IMR-90 (cell line): ENCODE measurements around the gene ISCA2. TPM values are rescaled to one million over a fixed set of nuclear protein-coding genes. Genes with fewer than 3 reads are reported as not detected.
A peak's percentile ranks its signal among the peaks of the same experiment; 100 is the strongest.

Source experiments
- ATAC-seq: fragments of 200-7000 bp; cut with Tn5 transposase; 2 replicates; pipeline ENCODE4 v1.9.1; 2020; ENCODE audit warnings: low read depth, mild to moderate bottlenecking, moderate library complexity
- BruUV-seq: library from RNA; stranded (reverse); fragments of 400-500 nt; replicated peaks from 2 replicates; lab custom pipeline; 2021; lab: Mats Ljungman, UMichigan
- CTCF ChIA-PET: fragments of 300-600 bp; formaldehyde crosslinking; extraction: SDS; loops from one replicate; lab custom pipeline; 2021; ENCODE audit warnings: antibody characterized with exemption; lab: Yijun Ruan, JAX
- POLR2A ChIA-PET: fragments of 300-600 bp; sonication (Branson Sonifier 250); formaldehyde crosslinking; loops from one replicate; lab custom pipeline; 2022; ENCODE audit warnings: antibody characterized with exemption; ENCODE audit not compliant: unreplicated experiment; lab: Charles Lee
- DNase-seq: peaks from one replicate; pipeline ENCODE4 v3.0.0; 2013
- H2AFZ ChIP-seq: replicated peaks from 2 replicates; pipeline ENCODE3; 2013; ENCODE audit warnings: low read length, mild to moderate bottlenecking; ENCODE audit not compliant: poor library complexity
- H2AK5ac ChIP-seq: 2 replicates; pipeline ENCODE4 v1.6.1; 2013; ENCODE audit warnings: low read depth, low read length, inconsistent platforms
- H2AK9ac ChIP-seq: replicated peaks from 2 replicates; pipeline ENCODE3; 2013; ENCODE audit warnings: mild to moderate bottlenecking, low read depth, low read length, moderate library complexity; ENCODE audit not compliant: poor library complexity
- H2BK120ac ChIP-seq: 2 replicates; pipeline ENCODE4 v1.6.1; 2013; ENCODE audit warnings: low read depth, low read length, inconsistent platforms
- H2BK15ac ChIP-seq: 3 replicates; pipeline ENCODE4 v1.6.1; 2013; ENCODE audit warnings: low read depth, low read length, inconsistent platforms
- H2BK20ac ChIP-seq: 2 replicates; pipeline ENCODE4 v1.6.1; 2013; ENCODE audit warnings: low read depth, mild to moderate bottlenecking, inconsistent platforms, low read length, moderate library complexity
- H2BK5ac ChIP-seq: 2 replicates; pipeline ENCODE4 v1.6.1; 2013; ENCODE audit warnings: mild to moderate bottlenecking, low read depth, low read length, inconsistent platforms; ENCODE audit not compliant: poor library complexity, severe bottlenecking
- H3K14ac ChIP-seq: replicated peaks from 2 replicates; pipeline ENCODE4 v1.6.1; 2013; ENCODE audit warnings: low read depth, low read length, inconsistent platforms
- H3K18ac ChIP-seq: 2 replicates; pipeline ENCODE4 v1.6.1; 2013; ENCODE audit warnings: low read depth, low read length, control low read depth
- H3K23ac ChIP-seq: 2 replicates; pipeline ENCODE4 v1.6.1; 2013; ENCODE audit warnings: low read depth, low read length, inconsistent platforms
- H3K27ac ChIP-seq: 2 replicates; pipeline ENCODE4 v1.5.1; 2013; ENCODE audit warnings: mild to moderate bottlenecking, control low read depth, low read length; ENCODE audit not compliant: insufficient read depth
- H3K27me3 ChIP-seq: 2 replicates; pipeline ENCODE4 v1.6.1; 2013; ENCODE audit warnings: low read length; ENCODE audit not compliant: control insufficient read depth, insufficient read depth
- H3K36me3 ChIP-seq: 2 replicates; pipeline ENCODE4 v1.6.1; 2013; ENCODE audit warnings: low read length, mixed read lengths; ENCODE audit not compliant: control insufficient read depth, insufficient read depth
- H3K4ac ChIP-seq: 2 replicates; pipeline ENCODE4 v1.6.1; 2013; ENCODE audit warnings: low read depth, low read length, inconsistent platforms
- H3K4me1 ChIP-seq: 2 replicates; pipeline ENCODE4 v1.6.1; 2013; ENCODE audit warnings: low read length, mixed read lengths; ENCODE audit not compliant: control insufficient read depth, insufficient read depth
- H3K4me2 ChIP-seq: 2 replicates; pipeline ENCODE4 v1.6.1; 2013; ENCODE audit warnings: low read depth, mild to moderate bottlenecking, control low read depth, low read length, moderate library complexity
- H3K4me3 ChIP-seq: 2 replicates; pipeline ENCODE4 v1.5.1; 2013; ENCODE audit warnings: low read depth, mild to moderate bottlenecking, control low read depth, low read length, moderate library complexity; ENCODE audit not compliant: insufficient read depth
- H3K56ac ChIP-seq: 2 replicates; pipeline ENCODE4 v1.6.1; 2013; ENCODE audit warnings: low read length, inconsistent platforms; ENCODE audit not compliant: insufficient read depth; ENCODE audit errors: extremely low read depth
- H3K79me1 ChIP-seq, 2 experiments: 2 replicates each; pipeline ENCODE4 v1.6.1; 2013; ENCODE audit warnings: low read length in 2 of 2, inconsistent platforms in 1 of 2, low read depth in 1 of 2
- H3K9ac ChIP-seq: 2 replicates; pipeline ENCODE4 v1.6.1; 2013; ENCODE audit warnings: low read depth, low read length, control low read depth
- H3K9me1 ChIP-seq: 2 replicates; pipeline ENCODE4 v1.6.1; 2013; ENCODE audit warnings: low read length, inconsistent platforms; ENCODE audit not compliant: insufficient read depth
- H3K9me3 ChIP-seq: 2 replicates; pipeline ENCODE4 v1.6.1; 2013; ENCODE audit warnings: low read length; ENCODE audit not compliant: control insufficient read depth, insufficient read depth
- H4K20me1 ChIP-seq: 2 replicates; pipeline ENCODE4 v1.6.1; 2013; ENCODE audit warnings: low read length, inconsistent platforms; ENCODE audit not compliant: insufficient read depth
- H4K5ac ChIP-seq: 2 replicates; pipeline ENCODE4 v1.6.1; 2013; ENCODE audit warnings: mild to moderate bottlenecking, low read depth, low read length, control low read depth
- H4K8ac ChIP-seq, 2 experiments: 2 replicates each; pipeline ENCODE4 v1.6.1; 2013; ENCODE audit warnings: low read depth in 2 of 2, low read length in 2 of 2, control low read depth in 1 of 2, inconsistent platforms in 1 of 2
- H4K91ac ChIP-seq: 2 replicates; pipeline ENCODE4 v1.6.1; 2013; ENCODE audit warnings: low read depth, low read length, inconsistent platforms; ENCODE audit not compliant: insufficient read depth
- CEBPB ChIP-seq: IDR thresholded peaks from 2 replicates; pipeline ENCODE4 v1.6.1; 2012; ENCODE audit warnings: low read depth, low read length, improper control_type of control experiment
- USF2 ChIP-seq: fragments of 150-350 bp; IDR thresholded peaks from 2 replicates; pipeline ENCODE4 v1.6.1; 2017; ENCODE audit warnings: mild to moderate bottlenecking, antibody characterized with exemption, low read length, low read depth
- WGBS, 2 experiments: methylation state at CpG; one replicate each; pipeline versions ENCODE4 v1.1.5 to v1.1.7; 2013; ENCODE audit warnings: missing lambda C conversion rate in 2 of 2; ENCODE audit not compliant: insufficient read length in 1 of 2; ENCODE audit errors: extremely low coverage in 2 of 2; 5-methylcytosine and 5-hydroxymethylcytosine counted together
- dilution Hi-C: fragments of 300-500 bp; cut with HindIII; formaldehyde crosslinking; loops from one replicate; pipeline ENCODE4 v1.14.3; 2018; ENCODE audit warnings: low sequenced_read_pairs; ENCODE audit not compliant: unreplicated experiment
- in situ Hi-C: fragments of 300-500 bp; cut with MboI; formaldehyde crosslinking; loops from 3 replicates; pipeline ENCODE4 v1.14.3; 2019; ENCODE audit warnings: low sequenced_read_pairs, inconsistent platforms, mixed read lengths
- intact Hi-C: fragments of 100-400 bp; cut with micrococcal nuclease; formaldehyde crosslinking; loops from 2 replicates; pipeline ENCODE4 v1.10.0; 2022
- polyA plus RNA-seq, 3 experiments: library from polyadenylated mRNA; depleted of rRNA; stranded (reverse); fragments of >200 nt; gene quantifications; 2 replicates each; pipeline ENCODE4 v1.2.3, GENCODE V29; 2012; ENCODE audit warnings: low replicate concordance in 1 of 3
- total RNA-seq: library from RNA; depleted of rRNA; stranded (reverse); fragments of >200 nt; gene quantifications from 2 replicates; pipeline ENCODE4 v1.2.3, GENCODE V29; 2012

The ISCA2 gene
- total and polyA plus RNA-seq, 2 of the 4 experiments (the other 2 are of a cell fraction) = 5.4 to 25.7 TPM

DNA sequence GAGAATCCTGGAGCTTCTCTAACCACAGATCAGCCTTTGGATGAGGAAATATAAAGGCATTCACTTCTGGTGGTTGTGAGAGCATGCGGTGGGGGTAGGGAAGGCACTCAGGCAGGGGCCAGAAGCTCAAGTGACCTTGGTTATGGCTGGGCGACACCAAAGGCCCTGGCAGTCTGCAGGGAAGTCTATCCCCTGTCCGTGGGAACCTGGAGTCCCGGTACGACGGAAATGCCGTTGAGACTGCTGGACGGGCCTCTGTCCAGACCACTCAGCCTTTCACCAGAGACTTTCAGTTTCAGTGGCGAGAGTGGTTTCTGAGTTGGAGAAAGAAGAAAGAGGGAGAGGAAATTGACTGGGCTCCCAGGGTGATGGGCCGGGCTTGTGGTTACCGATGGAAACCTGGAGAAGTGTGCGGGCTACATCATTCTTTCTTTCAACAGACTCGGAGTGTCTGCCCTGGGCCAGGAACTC, 20.9 kb downstream of the ISCA2 start:
- peaks cover 9% of the 10 kb centered on the region for H3K36me3 ChIP-seq
- 0 out of 2 replicates have a peak overlapping the region, but pooled peaks have one; percentile 35 for H3K14ac ChIP-seq
- in situ Hi-C loops (no loop called here), dilution Hi-C loops (no loop called here), intact Hi-C loops (no loop called here)
- peak overlapping the region; percentile 63; the same call in 1 of the 2 replicates for H2BK20ac ChIP-seq
- H2BK5ac ChIP-seq = peak overlapping the region; percentile 49
- no TSS peak for BruUV-seq
- ATAC-seq = peak; percentile 41
- H4K20me1 ChIP-seq = no peaks in the 10 kb centered on the region
- no CpG with 5 or more reads among the region's 13 CpGs for WGBS, 2 experiments
- H3K4me1 ChIP-seq = peaks cover 27% of the 10 kb centered on the region
- peak overlapping the region; percentile 14 for H3K4me2 ChIP-seq
- no peak overlapping the region for H3K56ac ChIP-seq
- H2AFZ ChIP-seq = peak overlapping the region; percentile 56
- peak overlapping the region; percentile 57 for H2BK120ac ChIP-seq
- peaks cover 38% of the 10 kb centered on the region for H3K9me1 ChIP-seq
- peak overlapping the region; percentile 17; the same call in 1 of the 2 replicates for H3K4ac ChIP-seq
- H2BK15ac ChIP-seq = no peak overlapping the region
- H3K23ac ChIP-seq = 0 out of 2 replicates have a peak overlapping the region, but pooled peaks have one; percentile 25
- H3K27ac ChIP-seq = peak overlapping the region; percentile 30; the same call in 1 of the 2 replicates
- H3K9me3 ChIP-seq = no peaks in the 10 kb centered on the region
- H2AK9ac ChIP-seq = peak overlapping the region; percentile 86
- H4K5ac ChIP-seq = peak overlapping the region; percentile 6; the same call in 1 of the 2 replicates
- no peak overlapping the region for H3K4me3 ChIP-seq
- peak overlapping the region in 1 of 2 experiments; percentile 50; a peak in 2 of 4 replicates for H4K8ac ChIP-seq
- CTCF ChIA-PET = no interaction called here
- DNase-seq = peak; percentile 52
- H3K27me3 ChIP-seq = no peaks in the 10 kb centered on the region
- POLR2A ChIA-PET = no interaction called here
- TF ChIP-seq USF2 (no peak), CEBPB (0 out of 2 replicates have a peak, but pooled peaks have one; percentile 16)
- H3K79me1 ChIP-seq = peaks cover 0 to 11% of the 10 kb centered on the region in 2 experiments; a peak in 1 of 4 replicates
- H3K9ac ChIP-seq = no peak overlapping the region
- H4K91ac ChIP-seq = no peak overlapping the region
- 0 out of 2 replicates have a peak overlapping the region, but pooled peaks have one; percentile 7 for H3K18ac ChIP-seq
- H2AK5ac ChIP-seq = no peak overlapping the region; the same call in 1 of the 2 replicates
